IPS DF 19.7 (cell line): ENCODE results near the gene LGR5.
A peak's percentile ranks its signal among the peaks of the same experiment; 100 is the strongest.
"Not testable (repeated sequence)": the region's sequence is repeated elsewhere in the genome, so short reads cannot be mapped to it uniquely, and the experiment has no call there.

ENCODE experiments used
- DNase-seq: peaks from one replicate; pipeline ENCODE4 v3.0.0-alpha.2; 2013; ENCODE audit warnings: low read depth, low spot score

LGR5 gene

DNA sequence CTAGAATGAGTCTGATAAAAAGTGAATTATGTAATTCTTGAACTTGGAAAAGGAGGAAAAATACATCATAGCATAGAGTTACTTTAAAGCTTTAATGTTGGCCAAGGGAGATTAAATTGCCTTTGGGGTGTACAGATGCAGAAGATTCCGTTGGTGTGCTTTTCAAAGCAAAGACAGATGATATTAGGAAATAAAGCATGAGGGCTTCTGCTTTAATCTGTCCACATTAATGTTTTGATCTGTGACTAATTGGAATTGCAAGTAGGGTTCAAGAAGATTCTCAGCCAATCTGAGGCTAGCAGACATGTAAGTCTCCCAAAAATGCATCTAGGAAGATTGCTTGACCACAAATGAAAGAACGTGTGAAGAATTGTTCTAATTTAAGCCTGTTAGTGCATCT, 35.2 kb downstream of the LGR5 start:
- DNase-seq = no peak

DNA sequence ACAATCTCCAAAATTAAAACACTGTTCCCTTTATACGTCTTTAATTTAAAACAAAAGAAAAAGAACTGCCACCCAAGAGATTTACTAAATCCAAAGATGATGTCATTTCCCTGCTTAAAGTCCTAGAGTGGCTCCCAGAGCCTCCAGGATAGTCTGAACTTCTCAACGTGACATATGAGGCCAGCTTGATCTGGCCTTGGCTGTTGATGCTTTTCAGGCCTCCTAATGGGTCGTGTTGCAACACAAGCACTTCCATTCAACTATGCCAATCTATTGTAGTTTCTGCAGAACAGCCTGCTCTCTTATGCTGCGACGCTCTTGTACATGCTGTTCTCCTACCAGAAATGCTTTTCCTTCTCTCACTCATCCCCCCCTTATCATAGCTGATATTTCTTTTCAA, 35.7 kb downstream of the LGR5 start:
- no peak for DNase-seq

DNA sequence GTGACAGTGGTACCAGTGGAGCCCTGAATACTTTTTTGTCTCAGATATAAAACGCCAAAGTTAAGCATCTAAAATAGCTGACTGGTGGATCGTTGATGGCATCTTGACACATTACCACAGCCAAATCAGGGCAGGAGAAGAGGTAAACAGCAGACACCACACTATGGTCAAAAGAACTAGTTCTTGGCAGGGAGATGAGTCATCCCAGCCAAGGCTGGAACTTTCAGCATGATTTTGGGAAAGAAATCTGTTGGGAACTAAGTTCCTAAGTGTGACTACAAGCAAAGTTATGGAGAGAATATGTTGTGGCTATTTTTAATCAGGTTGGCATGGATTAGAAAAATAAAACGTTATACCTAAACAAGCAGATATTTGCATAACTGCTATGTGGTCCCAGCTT, 36.9 kb downstream of the LGR5 start:
- DNase-seq = no peak

DNA sequence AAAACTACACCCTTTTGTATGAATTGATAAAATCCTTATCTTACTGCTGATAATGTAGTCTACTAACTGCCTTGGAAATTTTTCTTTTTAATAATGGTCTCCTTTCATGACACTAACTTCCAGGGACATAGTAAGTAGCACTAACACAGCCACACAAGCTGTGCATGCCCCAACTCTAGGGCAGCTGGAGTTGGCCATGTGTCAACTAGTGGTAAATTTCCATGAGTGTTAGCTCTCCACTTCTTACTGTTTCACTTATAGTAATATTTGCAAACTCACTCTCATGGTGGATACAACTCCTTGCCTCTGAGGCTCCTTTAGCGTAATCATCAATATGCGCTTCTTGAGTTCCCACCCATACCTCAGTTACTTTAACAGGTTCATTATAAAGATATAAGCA, 38.0 kb downstream of the LGR5 start:
- no peak for DNase-seq

DNA sequence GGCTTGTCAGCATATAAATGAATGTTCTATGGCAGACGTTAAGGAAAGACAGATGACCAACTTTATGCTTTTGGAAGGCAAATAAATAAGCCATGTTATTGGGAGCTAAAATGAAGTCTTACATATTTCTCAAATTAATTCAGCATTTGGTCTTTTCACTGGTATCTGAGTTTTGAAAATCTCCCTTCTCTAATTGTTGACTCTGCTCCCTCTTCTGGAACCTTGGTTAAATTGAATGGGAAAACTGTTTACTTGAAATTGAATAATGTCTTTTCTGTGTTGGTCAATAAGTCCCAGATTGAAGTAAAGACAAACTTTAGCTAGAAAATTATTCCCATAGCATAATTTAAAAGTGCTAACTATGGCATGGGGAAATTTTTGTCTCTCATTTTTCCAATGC, 38.7 kb downstream of the LGR5 start:
- DNase-seq = no peak

DNA sequence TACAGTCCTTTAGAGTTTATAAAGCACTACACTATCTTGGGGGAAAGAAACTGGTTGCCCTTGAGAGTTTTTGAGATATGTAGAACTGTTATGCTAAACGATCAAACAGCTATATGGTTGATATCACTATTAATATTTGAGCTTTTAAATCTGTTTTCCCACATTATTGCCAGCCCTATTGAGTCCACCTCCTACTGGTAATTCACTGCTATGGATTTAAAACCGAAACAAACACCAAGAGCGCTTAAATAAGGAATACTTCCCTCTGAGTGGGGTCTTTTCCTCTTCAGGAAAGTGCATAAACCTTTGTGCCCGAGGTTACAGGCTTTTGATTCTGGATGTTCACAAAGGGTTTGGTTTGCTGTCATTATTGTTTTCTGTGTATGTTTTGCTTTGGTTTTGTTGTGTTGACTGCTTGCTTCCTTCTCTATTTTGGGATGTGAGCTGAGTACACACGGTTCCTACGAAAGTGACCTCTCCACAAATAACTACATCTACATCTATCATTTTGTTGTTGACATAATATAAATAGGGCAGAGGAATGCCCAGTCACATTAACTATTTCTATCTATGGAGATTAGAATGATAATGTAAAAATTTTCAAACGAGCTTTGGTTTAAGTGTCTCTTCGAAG, 44.8 kb downstream of the LGR5 start:
- DNase-seq = no peak

DNA sequence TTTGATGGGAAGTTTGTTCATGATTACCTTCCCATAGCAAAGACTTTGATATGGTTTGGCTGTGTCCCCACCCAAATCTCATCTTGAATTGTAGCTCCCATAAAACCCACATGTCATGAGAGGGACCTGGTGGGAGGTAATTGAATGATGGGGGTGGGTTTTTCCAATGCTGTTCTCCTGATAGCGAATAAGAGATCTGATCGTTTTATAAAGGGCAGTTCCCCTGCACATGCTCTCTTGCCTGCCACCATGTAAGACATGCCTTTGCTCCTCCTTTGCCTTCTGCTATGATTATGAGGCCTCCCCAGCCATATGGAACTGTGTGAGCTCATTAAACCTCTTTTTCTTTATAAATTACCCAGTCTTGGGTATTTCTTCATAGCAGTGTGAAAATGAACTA, 51.2 kb downstream of the LGR5 start:
- not testable (repeated sequence) for DNase-seq

DNA sequence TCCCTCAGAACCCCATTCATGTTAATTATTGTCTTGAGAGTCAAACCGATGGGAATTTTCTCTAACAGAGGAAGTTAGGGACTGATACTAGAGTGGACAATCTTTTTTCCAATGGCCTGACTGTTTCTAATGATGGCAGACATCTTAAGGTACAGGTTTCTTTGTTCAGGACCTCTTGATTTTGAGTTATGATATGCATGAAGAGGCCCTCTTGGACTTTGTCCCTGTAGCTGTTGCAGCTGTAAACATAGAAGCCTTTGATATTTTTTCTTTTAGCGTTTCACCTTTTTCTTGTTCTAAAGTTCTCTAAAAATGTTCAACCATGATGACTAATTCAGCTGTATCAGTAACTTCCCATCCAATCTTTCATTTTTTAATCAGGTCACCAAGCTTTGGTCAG, 53.0 kb downstream of the LGR5 start:
- no peak for DNase-seq

DNA sequence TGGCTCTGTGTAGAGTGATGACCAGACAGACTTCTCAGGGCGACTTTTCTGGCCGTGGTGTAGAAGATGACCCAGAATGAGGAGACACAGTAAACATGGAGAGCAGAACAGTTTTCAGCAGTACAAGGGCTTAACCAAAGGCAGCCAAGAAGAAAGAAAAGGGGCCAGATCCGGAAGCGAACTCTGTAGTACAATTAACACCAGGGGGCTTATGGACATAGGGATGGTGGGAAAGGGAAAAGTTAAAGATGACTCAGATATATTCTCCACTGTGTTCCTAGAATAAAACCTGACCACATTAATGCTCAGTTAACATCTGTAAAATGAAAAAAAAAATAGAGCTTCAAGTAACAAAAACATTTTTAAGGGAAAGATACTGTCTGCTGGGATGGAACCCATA, 60.2 kb downstream of the LGR5 start:
- no peak for DNase-seq

DNA sequence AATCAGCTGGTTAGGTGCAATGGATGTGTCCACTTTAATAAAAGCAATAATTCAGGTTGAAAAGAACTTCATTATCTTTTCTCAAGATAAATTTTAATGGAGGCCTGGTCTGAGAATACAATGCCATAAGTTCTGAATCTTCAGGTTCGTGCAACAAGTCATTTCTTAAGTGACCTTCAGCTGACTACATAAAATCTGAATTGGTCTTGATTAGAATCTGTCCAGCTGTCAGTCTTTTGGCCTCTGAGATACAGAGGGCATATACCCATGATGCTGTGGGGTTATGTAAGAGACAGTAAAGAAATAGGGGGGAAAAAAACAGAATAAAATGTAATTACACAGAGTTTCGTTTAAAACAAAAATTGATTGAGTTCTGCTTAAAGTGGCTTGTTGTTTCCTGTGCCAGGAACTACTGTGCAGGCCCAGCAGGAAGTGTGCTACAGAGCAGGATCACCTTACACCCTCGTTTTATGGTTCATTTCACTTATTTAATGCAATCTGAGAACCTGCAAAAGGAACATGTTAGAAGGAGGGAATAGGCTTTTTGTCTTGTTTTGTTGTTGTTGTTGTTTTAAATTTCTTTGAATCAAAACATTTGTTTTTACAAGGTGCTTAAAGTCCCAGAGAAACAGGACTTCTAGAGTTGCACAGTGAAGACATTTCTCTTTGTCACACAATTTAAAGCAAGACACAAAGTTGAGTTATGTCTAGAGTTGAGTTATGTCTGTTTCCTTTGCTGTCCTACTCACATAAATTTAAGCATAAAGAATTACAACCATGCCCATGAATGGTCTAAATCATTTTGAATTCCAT, 64.2 kb downstream of the LGR5 start:
- DNase-seq = no peak

DNA sequence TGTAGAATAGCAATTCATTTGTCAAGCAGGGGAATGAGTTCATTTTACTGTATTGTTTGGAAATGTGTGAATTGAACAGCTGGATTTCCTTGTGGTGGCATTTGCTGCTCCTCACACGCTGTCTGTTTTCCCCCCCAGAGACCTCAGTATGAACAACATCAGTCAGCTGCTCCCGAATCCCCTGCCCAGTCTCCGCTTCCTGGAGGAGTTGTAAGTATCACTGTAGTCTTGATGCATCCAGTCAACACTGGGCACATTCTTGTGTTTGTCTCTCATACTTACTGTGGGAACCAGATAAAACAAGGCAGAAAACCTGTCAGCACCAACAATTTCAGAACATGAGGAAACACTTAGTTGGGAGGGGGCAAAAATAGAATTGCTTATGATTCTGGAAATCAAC, 64.9 kb downstream of the LGR5 start:
- DNase-seq = peak; percentile 1

DNA sequence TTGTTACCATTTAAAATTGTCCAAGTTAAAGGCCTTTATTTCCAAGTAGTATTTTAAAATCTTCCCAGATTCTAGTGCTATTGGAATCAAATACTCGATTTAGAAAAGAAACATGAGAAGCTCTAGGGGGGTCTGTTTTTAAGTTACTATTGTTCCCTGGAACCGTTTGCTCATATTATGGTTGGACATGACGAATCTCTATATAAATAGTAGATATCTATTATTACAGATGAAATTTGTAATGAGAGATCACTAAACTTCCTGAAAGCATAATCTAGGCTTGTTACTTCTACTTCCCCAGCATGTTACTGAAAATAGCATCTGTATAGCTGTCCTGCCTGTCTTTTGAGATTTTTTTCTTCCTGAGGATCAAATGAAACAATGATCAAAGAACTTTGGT, 70.1 kb downstream of the LGR5 start:
- no peak for DNase-seq

DNA sequence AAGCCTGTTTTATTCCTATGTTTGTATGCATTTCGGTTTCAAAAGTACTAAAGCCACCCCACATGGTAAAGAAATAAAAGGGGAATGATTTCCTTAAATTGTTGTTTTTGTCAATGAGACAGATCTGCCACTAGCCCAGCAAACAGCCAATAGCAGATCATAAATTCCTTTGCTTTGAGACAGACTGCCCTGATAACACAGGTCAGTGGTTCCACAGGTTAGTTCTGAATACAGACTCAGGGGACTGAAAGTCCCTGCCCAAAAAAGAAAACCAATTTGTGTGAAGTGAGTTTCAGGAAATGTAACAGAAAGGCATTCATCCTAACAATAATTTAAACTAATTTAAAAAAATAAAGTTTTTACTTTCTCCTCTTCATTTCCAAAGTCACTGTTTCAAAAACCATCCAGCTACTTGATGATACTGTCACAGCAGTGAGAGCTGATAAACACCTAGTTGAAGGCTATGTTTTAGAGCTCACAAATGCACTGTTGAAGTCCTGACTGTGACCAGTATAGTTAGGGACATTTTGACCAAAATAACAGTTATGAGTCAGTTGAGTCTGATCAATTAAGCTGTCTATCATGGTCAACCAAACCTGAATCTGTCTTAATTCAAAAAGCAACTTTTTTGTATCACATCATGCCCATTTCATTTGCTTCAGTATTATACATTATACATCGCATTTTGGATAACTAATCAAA, 77.7 kb downstream of the LGR5 start:
- DNase-seq = no peak

DNA sequence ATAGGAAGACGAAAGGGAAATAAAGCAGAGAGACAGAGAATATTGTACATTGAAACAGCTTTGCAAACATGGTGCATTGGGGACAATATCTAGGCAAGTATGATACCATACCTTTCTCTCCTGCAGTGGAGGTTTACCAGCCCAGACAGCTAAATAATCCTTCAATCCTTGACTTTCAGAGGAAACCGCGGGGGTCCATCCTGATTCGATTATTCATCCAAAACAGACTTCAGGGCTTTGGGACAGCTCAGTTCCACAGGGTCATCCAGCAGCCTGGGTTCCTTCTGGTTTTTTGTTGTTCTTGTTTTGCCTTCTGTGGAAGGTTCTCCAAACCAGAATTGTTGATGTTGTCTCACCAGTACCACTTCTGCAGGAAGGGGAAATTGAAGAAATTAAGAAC, 81.5 kb downstream of the LGR5 start:
- no peak for DNase-seq

DNA sequence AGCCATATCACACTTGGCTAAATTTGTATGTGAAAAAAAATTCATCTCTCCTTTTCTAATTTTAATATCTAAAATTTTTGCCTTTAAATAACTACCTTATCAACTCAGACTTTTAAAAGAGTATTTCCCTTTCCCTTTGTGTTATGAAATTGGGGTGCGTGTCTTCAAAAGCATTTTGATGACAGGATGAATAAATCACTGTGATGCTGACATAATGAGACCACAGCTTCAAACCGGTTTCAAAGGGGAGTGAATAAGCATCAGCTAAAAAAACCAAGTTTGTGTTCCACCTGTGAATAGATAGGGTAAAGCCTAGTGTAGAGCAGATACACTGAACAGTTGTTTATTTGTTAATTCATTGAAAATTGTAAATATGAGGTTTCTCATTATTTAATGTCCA, 85.0 kb downstream of the LGR5 start:
- DNase-seq = no peak

DNA sequence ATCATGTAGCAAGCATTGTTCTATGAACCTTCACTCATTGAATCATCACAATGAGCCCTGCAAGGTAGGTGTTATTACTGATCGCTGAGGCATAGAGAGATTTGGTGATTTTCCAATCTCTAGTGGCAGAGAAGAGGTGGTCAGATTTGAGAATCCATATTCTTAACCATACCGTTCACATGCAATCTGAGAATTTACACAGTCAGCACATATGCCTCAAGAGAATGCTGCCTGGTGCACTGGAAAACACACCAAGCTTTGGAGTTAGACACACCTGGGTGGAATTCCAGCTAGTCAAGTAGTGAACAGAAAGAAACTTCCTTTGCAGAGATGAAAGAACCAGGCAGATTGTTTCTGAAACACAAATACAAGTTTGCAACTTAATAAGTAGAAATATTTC, 94.1 kb downstream of the LGR5 start:
- DNase-seq = no peak

DNA sequence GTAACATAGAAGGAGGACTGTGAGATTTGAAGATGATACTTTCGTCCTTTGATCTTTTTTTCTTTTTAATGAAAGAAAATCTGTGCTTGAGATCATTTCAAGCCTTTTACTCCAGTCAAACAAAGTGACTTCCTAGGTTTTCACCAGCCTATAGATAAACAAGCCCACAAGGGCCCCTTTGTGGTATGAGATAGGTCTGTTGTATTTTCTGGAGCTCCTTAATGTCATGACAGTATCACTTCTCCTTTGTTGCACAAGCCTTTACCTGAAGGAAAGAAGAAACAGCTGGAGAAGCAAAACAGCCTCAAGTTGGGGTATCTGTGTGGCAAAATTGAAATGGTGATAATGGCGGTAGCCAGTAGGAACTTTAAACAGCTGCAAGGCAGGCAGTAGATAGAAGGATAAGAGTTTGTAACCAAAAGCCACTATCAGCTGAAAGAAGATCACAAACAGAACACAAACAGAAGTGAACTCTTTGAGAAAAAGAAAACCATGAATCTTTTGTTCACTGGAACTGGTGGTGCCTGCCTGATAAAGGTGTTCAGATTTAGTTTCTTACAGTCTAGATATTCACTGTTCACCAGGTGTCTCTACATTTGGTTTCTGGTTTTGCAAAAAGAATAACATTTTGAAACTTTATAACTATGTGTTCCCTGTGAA, 96.8 kb downstream of the LGR5 start:
- DNase-seq = no peak

DNA sequence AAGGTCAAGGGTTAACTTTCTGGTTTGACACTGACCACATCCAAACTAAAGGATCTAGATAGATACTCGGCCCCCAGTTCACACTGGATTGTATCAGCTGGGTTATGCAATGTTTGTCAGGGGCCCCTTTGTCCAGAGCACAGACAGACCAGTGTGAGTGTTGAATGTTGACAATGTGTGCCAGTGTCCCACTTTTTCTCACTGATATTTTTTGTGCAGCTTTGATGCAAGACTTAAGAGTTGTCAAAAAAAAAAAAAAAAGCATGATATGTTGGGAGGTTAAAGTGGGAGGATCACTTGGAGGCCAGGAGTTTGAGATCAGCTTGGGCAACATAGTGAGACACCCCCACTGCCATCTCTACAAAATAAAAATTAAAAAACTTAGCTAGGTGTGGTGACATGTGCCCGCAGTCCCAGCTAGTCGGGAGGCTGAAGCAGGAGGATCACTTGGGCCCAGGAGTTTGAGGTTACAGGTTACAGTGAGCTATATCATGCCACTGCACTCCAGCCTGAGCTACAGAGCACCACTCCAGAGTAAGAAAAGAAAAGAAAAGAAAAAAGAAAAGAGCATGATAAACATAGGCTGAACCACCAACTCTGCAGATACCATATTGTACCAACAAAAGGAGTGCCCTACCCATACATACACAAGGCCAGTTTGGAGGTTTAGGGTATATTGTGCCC, 97.5 kb downstream of the LGR5 start:
- no peak for DNase-seq

DNA sequence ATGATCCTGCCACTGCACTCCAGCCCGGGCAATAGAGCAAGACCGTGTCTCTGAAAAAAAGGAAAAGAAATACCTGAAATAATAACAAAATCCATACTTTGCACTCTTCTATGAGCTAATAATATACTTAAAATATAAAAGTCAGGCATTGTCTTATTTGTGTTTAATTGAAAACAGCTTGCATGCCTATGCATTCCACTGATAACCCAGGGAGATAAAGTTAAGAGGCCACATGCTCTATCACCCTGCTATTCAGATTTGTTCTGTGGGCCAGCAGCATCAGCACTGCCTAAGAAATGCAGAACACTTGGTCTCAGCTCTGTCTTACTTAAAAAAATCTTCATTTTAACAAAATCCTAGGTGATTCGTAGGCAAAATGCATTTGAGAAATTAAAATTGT, 99.2 kb downstream of the LGR5 start:
- no peak for DNase-seq

DNA sequence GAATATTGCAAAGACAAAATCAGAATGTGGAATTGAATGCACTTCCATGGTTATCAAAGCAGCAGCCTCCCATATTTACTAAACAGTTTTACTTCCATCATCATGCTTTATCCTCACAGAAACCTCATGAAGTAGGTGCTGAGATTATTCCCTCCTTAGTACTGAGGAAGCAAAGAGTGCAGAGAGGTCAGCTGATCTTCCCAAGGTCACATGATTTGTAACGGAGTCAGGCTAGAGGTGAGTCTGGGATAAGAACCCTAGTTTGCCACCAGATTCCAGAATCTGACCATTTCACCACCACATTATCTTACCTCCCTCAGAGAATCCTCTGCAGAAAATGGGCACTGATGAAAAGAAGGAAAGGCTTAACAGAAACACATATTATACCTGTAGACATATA, 102.0 kb downstream of the LGR5 start:
- no peak for DNase-seq

DNA sequence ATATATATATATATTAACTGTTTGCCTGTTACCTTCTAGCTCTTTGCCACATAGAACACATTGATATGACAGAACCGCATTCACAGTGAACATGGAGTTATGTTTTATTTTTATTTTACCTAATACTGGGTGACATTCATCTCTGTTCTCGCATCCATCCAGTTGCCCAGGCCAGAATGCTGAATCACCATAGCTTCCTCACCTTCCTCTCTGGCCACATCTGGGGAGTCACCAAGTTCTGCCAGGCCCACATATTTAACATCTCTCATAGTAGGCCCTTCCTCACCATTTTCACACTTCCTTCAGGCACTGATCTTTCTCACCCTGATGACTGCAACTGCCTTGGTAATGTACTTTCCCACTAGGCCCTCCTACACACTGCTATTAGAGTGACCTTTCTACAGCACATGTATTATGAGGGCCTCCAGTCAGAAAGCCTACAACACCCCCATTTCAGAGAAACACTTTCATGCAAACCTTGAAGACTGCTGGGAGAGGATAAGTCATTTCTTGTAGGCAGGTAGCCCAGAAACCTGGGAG, 106.8 kb downstream of the LGR5 start:
- DNase-seq = no peak

DNA sequence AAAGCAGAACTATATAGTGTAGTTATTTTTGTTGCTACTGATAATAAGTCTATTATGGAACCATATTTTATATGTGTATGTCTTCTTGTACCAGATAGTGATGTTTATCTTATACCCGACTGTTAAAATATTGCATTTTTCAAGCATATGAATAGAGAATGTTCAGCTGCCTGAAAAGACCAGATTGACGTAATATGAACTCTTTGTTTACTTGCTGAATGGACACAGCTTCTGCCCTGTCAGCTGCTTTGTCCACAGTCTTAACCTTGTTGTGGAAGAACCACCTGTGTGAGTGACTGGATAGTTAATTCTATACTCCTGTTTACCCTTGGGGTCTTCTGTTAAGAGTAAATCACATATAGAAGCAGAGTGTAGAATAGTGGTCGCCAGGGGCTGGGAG, 109.3 kb downstream of the LGR5 start:
- DNase-seq = no peak
